GM19468 (cell line): ENCODE results near the gene RBP3.

Experiments
- ATAC-seq: cut with Tn5 transposase; IDR thresholded peaks from one replicate; pipeline ENCODE4 v1.9.1; 2021; ENCODE audit warnings: mild to moderate bottlenecking, moderate library complexity, moderate number of reproducible peaks; ENCODE audit not compliant: unreplicated experiment; ENCODE audit errors: extremely low read depth

Gene RBP3

DNA sequence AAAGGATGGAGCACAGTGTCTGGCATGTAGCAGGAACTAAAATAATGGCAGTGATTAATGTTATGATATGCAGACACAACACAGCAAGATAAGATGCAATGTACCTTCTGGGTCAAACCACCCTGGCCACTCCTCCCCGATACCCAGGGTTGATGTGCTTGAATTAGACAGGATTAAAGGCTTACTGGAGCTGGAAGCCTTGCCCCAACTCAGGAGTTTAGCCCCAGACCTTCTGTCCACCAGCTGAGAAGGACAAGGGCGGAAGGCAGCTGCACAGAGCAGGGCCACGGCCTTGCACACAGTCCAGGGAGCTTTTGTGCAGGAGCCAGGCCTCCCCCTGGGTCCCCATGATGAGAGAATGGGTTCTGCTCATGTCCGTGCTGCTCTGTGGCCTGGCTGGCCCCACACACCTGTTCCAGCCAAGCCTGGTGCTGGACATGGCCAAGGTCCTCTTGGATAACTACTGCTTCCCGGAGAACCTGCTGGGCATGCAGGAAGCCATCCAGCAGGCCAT, at the start of gene RBP3:
RBP3 (plus strand) TSS at position 226 of the 514 bp plus-strand sequence; CDS start at position 348, 122 bp downstream.
- no peak for ATAC-seq

DNA sequence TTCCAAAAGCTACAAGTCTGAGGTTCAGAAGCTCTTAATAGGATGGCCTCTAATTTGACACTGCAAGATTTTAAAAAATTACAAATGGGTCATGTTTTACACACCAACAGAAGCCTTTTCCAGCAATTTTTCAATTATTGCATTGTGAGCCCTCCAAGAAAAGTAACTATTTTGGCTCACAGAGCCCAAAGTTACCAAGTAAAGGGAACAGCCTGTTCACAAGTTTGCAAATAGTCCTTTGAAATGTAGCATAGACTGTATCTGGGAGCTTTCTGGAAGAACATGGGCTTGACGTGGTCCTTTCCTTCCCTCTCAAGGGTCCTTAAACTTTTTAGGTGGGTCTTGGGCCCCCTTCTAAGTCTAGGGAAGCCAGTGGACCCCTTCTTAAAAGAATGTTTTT, 49.4 kb upstream of the RBP3 start:
- no peak for ATAC-seq

DNA sequence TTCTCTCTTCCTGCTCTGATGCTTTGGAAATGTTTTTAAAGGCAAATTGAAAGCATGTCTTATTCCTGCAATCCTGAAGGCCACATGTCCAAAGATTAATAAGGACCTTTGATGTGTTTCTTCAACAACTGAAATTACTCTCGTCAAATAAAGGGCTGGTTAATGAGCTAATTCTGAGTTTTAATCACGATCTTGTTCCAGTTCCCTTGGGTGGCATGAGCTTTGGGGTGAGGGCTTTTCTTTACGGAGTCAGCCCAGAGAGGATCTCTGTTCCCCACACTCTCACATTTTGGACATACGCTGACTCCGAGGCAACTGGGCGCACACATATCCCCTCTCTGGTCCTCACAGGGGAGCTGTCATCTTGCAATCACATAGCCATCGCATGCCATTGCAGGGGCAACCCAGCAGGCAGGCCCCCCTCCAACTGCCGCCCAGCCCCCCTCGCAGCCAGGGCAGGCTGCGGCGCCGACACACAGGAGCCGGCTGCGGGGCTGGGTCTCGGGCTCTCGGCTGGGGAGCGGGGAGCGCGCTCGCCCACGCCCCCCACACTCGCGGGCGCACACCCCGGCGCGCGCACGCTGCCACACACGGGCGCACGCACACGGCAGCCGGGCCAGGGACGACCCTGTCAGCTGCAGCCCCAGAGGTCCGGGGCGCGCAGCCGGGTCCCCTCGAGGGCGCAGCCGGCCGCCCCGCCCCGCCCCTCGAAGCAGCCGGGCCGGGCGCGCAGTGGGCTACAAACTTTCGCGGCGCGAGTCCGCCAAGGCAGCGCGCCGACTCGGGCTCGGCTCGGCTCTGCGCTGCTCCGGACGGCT, 48.3 kb upstream of the RBP3 start, which contains the start of gene GDF10:
GDF10 (plus strand) TSS at position 587 of the 818 bp plus-strand sequence. CDS start 455 bp downstream, outside the sequence.
- no peak for ATAC-seq

DNA sequence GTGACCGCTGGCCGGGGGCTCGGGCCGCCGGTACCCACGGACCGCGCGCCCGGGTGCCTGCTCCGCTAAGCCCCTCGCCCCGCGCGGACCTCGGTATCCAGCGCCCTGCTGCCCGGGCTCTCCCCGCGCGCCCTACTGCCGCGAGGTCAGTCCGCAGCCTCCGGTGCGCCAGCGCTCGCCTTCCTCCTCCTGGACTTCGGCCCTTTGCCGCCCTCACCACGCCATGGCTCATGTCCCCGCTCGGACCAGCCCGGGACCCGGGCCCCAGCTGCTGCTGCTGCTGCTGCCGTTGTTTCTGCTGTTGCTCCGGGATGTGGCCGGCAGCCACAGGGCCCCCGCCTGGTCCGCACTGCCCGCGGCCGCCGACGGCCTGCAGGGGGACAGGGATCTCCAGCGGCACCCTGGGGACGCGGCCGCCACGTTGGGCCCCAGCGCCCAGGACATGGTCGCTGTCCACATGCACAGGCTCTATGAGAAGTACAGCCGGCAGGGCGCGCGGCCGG, 47.7 kb upstream of the RBP3 start:
- no peak for ATAC-seq

DNA sequence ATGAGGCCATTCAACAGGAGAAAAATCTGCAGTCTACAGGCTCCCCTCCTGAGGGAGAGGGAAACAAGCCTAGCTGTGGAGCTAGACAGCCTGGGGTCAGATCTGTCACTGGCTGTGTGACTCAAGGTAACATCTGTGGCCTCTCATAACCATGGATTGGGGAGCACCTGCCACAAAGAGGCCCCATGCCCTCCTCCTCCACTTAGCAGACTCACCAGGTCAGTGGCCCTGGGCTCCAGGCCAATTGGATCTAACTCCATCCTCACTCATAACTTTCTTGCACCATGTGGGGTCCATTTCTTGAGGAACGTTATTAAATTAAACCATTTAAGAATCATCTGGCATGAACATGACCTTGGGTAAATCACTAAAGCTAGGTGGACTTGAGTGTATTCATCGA, 46.3 kb upstream of the RBP3 start:
- ATAC-seq: no peak

DNA sequence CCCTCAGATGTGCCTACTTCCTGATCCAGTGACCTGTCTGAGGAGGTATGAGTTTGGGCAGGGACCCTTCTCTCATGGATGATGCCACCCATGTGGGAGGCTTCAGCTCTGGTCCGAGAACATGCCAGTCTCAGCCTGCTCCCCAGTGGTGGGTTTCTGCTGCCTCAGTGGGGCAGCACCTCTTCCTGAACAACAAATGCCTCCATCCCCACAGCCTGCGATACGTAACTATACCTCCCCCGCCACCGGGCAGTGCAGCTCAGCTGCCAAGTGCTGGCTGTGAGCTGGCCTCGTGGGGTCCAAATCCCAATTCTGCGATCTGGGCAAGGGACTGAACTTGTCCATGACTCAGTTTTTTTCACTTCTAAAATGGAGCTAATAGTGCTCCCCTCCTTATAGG, 45.1 kb upstream of the RBP3 start:
- no peak for ATAC-seq

DNA sequence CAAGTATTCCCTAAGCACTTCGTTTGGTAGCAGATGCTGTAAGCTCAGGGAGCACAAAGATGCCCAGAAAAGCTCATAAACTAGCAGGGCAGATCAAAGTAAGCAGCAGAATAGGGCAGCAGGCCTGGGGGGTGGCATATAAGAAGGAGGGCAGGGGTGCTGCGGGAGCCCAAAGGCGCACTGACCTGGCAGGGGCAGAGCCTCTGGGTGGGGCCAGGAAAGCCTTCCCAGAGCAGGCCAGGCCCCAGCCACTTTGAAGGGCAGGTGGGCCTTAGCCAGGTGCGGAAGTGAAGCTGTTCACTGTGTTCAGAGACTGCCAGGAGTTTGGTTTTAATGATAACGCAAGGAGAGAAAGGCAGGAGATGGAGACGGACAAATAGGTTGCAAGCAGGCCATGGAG, 44.3 kb upstream of the RBP3 start:
- no peak for ATAC-seq

DNA sequence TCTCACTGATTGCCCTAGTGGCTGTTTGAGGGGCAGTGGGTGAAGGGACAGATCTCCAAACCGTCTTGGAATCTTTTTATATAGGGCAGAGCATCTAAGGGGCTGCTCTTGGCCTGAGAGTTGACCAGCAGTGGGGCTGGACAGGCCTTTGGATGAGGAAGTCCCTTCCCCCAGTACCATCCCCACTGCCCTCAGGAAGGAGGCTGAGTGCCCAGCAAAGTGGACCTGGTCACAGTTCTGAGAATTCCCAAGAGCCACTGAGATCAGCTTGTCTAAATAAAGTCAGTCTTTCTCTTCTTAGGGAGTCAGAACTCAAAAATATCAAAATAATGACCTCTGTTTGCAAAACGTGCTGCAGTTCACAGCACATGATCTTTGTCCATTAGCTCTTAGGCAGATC, 42.6 kb upstream of the RBP3 start:
- no peak for ATAC-seq

DNA sequence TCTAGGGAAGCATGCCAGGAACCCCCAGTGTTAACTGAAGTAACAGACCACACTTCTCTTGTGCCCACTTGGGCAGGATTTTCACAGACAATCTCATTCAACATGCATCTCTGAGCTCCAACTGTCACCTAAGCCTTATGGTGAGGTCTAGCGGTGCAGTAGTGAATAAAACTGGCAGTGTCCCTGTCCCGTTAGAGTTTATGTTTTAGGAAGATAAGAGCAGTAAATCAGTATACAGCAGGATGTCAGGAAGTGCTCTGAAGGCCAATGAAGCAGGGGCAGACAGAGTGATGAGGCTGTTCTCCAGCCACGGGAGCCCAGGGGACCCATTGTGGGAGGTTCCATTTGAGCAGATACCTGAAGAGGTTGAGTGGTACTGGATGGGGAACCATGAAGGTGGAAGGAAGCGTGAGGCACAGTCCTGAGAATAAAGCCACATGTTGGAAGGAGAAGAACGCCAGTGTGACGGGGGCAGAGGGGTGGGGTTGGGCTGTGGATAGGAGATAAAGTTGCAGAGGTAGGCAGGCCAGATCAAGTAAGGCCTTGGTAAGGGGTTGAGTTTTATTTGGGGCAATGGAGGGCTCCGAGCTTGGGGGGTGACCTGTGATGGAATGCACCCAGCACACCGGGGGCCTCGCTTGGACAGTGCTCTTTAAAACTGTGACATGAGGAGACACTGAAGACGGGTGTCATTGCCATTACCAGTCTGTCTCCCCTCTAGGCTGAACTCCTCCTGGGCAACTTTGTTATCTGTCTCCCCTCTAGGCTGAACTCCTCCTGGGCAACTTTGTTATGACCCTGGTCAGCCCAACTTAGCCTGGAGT, 41.6 kb upstream of the RBP3 start:
- ATAC-seq: no peak

DNA sequence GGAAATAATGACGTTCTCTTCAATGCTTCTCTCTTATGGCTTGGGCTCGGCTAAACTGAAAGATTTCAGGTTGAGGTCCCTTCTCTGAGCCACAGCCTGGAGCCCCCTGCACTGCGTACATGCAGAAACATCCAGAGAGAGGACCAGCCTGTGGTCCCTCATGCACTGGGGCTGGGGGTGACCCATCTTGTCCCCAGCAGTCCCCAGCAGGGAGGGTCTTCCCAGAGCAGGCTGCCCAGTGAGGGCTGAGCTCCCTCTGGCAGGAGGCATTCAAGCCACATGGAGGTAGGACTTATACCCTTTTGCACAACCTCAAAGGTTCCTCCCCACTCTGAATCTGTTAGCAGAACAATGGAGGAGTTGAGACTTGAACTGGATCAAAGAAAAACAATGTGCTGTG, 40.8 kb upstream of the RBP3 start:
- ATAC-seq: no peak

DNA sequence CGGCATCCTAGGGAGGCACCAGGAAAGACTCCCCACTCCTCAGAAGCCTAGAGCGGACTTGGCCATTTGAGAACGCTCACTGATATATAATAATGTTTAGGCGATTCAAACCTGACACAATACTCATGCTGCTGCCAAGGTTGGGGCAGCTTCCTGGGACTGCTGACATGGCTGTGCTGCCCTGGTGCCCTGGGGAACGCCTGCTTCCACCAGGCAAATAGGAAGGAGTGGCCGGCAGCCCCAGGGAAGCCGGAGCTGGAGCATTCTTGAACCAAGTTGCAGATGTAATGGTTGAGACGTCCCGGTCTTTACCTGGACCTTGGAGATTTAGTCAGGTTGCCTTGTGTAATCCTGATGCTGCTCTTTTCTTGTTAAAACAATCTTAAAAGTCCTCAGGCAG, 39.4 kb upstream of the RBP3 start:
- ATAC-seq: no peak

DNA sequence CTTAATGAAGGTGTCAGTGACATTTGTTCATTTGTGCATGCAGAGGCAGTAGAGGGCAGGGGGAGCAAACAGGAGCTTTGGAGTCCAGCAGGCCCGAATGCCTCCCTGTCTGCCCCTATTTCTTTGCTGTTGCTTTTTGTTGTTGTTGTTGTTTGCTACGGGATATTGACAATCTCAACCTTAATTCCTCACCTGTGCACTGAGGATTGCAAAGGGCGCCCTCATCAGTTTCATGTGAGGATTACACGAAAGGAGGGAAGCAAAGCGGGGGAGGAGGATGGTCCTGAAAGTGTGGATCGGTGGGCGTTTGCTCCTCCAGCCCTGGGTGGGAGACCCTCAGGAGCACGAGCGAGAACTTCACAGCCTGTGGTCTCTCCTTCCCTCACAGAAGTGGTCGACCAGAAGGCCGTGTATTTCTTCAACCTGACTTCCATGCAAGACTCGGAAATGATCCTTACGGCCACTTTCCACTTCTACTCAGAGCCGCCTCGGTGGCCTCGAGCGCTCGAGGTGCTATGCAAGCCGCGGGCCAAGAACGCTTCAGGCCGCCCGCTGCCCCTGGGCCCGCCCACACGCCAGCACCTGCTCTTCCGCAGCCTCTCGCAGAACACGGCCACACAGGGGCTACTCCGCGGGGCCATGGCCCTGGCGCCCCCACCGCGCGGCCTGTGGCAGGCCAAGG, 38.6 kb upstream of the RBP3 start:
- ATAC-seq: no peak

DNA sequence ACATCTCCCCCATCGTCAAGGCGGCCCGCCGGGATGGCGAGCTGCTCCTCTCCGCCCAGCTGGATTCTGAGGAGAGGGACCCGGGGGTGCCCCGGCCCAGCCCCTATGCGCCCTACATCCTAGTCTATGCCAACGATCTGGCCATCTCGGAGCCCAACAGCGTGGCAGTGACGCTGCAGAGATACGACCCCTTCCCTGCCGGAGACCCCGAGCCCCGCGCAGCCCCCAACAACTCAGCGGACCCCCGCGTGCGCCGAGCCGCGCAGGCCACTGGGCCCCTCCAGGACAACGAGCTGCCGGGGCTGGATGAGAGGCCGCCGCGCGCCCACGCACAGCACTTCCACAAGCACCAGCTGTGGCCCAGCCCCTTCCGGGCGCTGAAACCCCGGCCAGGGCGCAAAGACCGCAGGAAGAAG, 38.1 kb upstream of the RBP3 start:
- ATAC-seq: no peak

DNA sequence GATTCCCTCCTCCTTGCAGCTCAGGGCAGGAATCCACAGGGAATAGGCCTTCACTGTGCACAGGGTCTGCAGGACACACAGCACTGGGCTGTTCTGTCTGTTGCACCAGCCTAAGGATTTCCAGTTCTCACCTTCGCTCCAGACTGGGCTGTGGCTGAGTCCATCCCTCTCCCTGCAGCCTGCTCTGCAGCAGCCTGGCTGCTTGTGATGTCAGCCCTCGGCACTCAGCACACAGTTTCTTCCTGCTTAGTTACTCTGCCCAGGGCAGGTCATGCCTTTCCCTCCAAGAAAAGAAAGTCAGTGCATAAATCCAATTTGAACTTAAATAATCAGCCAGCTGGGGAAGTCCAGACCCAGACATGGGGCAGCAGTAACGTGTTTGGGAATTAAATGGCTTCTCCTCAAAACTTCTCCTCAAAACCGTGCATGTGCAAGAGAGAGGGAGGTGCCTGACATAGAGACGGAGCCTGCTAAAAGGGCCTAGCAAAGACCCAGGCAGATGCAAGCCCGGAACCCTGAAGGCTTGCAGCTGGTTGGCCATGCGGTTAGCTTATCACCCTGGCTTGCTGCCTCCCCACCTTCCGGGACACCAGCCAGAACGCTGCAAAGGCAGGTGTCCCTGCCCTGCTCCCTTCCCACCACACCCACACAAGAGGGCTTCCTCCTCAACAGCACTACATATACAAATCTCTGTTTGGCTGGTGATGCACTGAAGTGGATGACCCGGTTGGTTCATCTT, 36.8 kb upstream of the RBP3 start:
- ATAC-seq: no peak

DNA sequence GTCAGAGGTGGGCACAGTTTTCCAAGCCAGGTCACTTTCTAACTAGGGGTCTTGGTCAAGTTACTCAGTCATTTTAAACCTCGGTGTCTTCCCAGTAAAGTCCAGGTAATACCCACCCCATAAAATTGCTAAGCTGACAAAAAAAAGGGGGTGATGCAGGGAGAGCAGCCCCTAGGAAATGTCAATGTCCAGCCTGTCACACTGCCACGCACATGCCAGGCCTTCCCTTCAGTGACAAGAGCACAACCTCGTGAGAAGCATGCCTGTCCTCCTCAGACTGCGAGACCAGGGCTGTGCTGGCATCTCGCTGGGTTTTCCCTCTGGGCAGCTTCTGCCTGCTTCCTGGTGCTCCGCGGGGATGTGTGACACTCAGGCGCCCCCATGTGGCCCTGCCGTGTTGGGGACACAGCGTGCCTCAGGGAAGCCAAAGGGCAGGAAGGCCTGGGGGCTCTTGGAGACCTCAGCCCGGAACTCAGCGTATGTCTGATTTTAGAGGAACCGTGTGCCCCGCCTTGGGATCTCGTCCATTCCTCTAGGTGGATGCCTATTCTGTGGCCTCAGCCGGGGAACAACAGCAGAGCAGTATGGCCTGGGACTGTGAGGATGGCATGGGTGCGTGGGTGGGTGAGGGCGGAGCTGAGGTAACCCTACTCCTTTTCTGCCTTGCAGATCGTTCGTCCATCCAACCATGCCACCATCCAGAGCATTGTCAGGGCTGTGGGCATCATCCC, 36.1 kb upstream of the RBP3 start:
- no peak for ATAC-seq

DNA sequence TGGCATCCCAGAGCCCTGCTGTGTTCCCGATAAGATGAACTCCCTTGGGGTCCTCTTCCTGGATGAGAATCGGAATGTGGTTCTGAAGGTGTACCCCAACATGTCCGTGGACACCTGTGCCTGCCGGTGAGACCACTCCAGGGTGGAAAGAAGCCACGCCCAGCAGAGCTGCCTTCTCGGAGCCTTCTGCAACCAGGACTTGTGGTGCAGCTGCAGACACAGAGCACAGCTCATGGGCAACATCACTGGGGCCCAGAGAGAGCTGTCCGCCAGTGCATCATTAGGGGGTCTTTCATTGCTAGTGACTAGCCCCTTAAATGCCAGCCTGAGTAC, 35.5 kb upstream of the RBP3 start:
- ATAC-seq: no peak

DNA sequence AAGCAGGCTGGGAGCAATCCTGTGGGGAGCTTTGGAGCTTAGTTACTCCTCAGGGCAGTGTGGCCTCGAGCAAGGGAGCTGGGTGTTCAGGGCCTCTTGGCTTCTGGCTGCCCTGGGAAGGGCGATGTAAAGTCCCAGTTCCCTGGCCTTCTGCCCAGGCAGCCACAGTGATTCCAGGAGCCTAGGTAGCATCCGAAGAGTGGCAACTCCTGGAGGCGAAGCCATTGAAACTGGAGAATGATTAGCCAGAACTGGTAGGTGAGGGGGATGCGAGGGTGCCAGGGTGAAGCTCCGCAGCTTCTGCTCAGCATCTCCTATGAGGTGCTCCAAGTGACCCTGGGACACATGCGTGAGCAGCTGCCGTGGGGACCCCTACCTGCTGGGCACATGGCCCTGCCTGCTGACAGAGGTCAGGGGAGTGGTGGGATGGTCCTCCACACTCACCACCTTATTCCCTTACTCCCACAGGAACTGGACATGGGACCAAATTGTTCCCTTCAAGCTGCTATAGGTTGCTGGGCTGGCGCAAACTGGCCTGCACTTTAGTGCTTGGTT, 33.7 kb upstream of the RBP3 start:
- ATAC-seq: no peak

DNA sequence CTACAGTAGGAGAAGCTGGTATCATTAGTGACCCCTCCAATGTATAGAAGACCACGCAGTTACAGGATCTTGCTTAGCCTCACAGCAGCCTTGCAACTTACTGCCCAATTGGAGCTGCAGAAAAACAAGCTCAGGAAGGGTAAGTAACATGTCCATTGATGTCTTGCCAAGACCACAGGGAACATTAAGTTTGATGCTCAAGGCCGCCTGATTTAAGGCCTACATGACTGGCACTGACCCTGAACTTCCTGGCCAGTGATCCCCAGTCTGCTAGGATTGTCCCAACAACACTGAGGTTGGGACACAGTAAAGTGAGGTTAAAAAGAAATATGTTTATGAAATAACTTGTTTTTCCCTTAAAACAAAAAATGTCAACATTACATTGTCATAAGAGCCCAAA, 32.7 kb upstream of the RBP3 start:
- no peak for ATAC-seq

DNA sequence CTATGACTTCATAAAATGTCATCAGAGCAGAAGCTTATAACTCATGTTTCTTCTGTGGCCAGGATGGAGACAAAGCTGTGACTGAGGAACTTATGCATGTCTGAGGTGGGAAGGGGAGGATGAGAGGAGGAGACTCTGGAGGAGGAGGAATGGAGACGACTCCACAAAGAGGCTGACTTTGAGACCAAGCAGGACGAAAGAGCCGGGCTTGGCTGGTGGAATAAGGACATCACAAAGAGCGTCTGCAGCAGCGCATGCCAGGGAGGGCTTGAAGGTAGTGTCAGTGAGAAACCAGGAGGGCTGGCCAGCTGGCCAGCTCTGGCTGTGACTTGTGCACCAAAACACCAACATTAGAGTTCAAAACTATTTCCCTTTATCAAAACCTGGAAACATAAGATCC, 32.0 kb upstream of the RBP3 start:
- ATAC-seq: no peak
